ENCODE measurements around the gene ALK. TPM values are rescaled to one million over a fixed set of nuclear protein-coding genes. Genes with fewer than 3 reads are reported as not detected.

Gene ALK
- total RNA-seq, 4 donors from 2014 or later, result 0.88 to 1.3 (median 1.3) TPM; not detected in 1

- Histone ChIP-seq H3K4me1 (no peaks in the 10 kb centered on the region), H3K4me3 (no peak overlapping the region), H3K27ac (no peak overlapping the region), H3K9me3 (no peaks in the 10 kb centered on the region), H3K36me3 (no peaks in the 10 kb centered on the region), H3K27me3 (no peaks in the 10 kb centered on the region)
- no peak for TF ChIP-seq CTCF (IDR thresholded peaks at IDR 0.05)
- TF ChIP-seq POLR2A (IDR thresholded peaks at IDR 0.05), result no peak
- no peak for DNase-seq
These were observed 394.5 kb downstream of the ALK start for GRCh38 chr2:29526587-29527586.

- no peak for DNase-seq
- Histone ChIP-seq H3K27ac (no peak overlapping the region), H3K27me3 (no peaks in the 10 kb centered on the region), H3K36me3 (no peaks in the 10 kb centered on the region), H3K4me1 (no peaks in the 10 kb centered on the region), H3K9me3 (no peaks in the 10 kb centered on the region), H3K4me3 (no peak overlapping the region)
- TF ChIP-seq POLR2A (IDR thresholded peaks at IDR 0.05), result no peak
- no peak for TF ChIP-seq CTCF (IDR thresholded peaks at IDR 0.05)
These were observed 395.5 kb downstream of the ALK start for GRCh38 chr2:29525921-29526320.

- TF ChIP-seq CTCF (IDR thresholded peaks at IDR 0.05) (no peak), POLR2A (IDR thresholded peaks at IDR 0.05) (no peak)
- DNase-seq, result no peak
- H3K9me3 ChIP-seq, result no peaks in the 10 kb centered on the region
- no peaks in the 10 kb centered on the region for H3K27me3 ChIP-seq
- no peak overlapping the region for H3K27ac ChIP-seq
- H3K36me3 ChIP-seq, result no peaks in the 10 kb centered on the region
- no peak overlapping the region for H3K4me3 ChIP-seq
- no peaks in the 10 kb centered on the region for H3K4me1 ChIP-seq
These were observed 396.7 kb downstream of the ALK start for GRCh38 chr2:29524652-29525051.

GRCh38 chr2:29522951-29523669 is 398.3 kb downstream of the ALK start:
- Histone ChIP-seq H3K4me1 (no peaks in the 10 kb centered on the region), H3K27me3 (no peaks in the 10 kb centered on the region), H3K36me3 (no peaks in the 10 kb centered on the region), H3K27ac (no peak overlapping the region), H3K4me3 (no peak overlapping the region), H3K9me3 (no peaks in the 10 kb centered on the region)
- DNase-seq, result no peak
- TF ChIP-seq POLR2A (IDR thresholded peaks at IDR 0.05) (no peak), CTCF (IDR thresholded peaks at IDR 0.05) (no peak)

GRCh38 chr2:29520001-29520400 is 401.4 kb downstream of the ALK start:
- H3K9me3 ChIP-seq, result no peaks in the 10 kb centered on the region
- no peaks in the 10 kb centered on the region for H3K36me3 ChIP-seq
- TF ChIP-seq POLR2A (IDR thresholded peaks at IDR 0.05) (no peak), CTCF (IDR thresholded peaks at IDR 0.05) (no peak)
- H3K4me1 ChIP-seq, result no peaks in the 10 kb centered on the region
- H3K27ac ChIP-seq, result no peak overlapping the region
- DNase-seq, result no peak
- H3K4me3 ChIP-seq, result no peak overlapping the region
- H3K27me3 ChIP-seq, result no peaks in the 10 kb centered on the region

Measured in Peyer's patch (tissue), 4 donors.